GM10266 (cell line): ENCODE data around the gene TTC22.

Experiments
- DNase-seq: peaks from one replicate; pipeline ENCODE4 v3.0.0; 2012; ENCODE audit errors: extremely low spot score
- CTCF ChIP-seq: IDR thresholded peaks from 2 replicates; pipeline ENCODE4 v1.5.1; 2012; ENCODE audit warnings: mild to moderate bottlenecking, low read depth; ENCODE audit not compliant: control insufficient read depth, insufficient read depth; ENCODE audit errors: missing control alignments

TTC22 gene

GRCh38 chr1:54816951-54817350 lies 15.8 kb upstream of the TTC22 start:
- TF ChIP-seq CTCF: no peak
- DNase-seq: no peak

- TF ChIP-seq CTCF: no peak
- DNase-seq: no peak
Observed at GRCh38 chr1:54816130-54816529, 15.0 kb upstream of the TTC22 start.

- no peak for TF ChIP-seq CTCF
- DNase-seq: no peak
Observed at GRCh38 chr1:54815086-54815876, 14.2 kb upstream of the TTC22 start.

- TF ChIP-seq CTCF: no peak
- no peak for DNase-seq
Observed at GRCh38 chr1:54814571-54814970, 13.4 kb upstream of the TTC22 start.

- no peak for TF ChIP-seq CTCF
- DNase-seq: no peak
Observed at GRCh38 chr1:54814126-54814498, 13.0 kb upstream of the TTC22 start.

- no peak for DNase-seq
- TF ChIP-seq CTCF: no peak
Observed at GRCh38 chr1:54813485-54814125, 12.5 kb upstream of the TTC22 start.
